Dedifferentiated amniotic fluid mesenchymal stem cell (primary cell): ENCODE measurements around the gene CACNA1I.

Source experiments
- DNase-seq: peaks from one replicate; pipeline ENCODE4 v3.0.0-alpha.2; 2016; ENCODE audit errors: extremely low spot score

The CACNA1I gene

DNA sequence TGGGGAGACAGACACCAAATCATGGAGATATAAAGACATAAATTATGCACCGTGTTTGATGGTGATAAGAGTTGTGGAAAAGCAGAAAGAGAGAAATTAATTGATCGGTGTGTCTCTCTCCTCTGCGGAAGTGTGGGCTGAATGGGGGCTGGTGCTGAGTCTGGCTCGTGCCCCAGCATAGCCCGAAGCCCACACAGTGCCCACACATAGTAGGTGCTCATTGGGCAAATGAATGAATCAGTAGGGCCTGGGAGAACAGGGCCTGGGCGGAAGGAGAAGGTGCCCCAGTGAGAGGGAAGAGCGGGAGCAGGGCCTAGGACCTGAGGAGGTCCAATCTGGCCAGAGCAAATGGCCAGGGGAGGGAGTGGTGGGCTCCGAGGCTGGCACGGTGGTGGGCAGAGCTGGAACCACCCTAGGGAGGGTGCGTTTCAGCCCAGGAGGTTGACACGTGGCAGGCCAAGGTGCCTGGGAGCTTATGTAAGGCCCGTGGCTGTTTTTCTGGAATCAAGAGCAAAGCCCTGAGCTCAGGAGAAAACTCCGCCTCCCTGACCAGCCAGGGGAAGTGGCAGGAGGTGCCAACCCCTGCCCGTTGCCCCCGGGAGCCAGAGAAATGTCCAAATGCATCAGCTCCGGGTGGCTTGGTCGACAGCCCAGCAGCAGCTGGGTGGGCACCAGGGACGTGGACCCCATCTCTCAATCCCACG, 2.1 kb upstream of the CACNA1I start:
- no peak for DNase-seq

DNA sequence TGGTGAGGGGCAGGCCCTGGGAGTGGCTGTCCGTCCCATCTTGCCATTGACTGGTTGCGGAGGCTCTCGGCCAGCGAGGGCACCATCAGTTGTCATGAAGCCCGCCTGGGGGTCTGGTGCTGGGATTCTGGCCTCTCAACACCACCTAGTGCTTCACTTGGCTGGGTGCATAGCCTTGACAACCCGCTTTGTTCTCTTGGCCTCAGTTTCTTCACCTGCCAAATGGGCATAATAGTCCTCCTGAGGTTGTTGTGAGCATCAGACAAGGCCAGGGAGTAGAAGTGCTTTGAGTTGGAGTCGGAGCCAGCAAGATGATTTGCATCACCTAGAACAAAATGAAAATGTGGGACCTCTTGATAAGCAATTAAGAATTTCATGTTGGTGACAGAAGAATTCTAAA, 1.5 kb upstream of the CACNA1I start:
- no peak for DNase-seq

DNA sequence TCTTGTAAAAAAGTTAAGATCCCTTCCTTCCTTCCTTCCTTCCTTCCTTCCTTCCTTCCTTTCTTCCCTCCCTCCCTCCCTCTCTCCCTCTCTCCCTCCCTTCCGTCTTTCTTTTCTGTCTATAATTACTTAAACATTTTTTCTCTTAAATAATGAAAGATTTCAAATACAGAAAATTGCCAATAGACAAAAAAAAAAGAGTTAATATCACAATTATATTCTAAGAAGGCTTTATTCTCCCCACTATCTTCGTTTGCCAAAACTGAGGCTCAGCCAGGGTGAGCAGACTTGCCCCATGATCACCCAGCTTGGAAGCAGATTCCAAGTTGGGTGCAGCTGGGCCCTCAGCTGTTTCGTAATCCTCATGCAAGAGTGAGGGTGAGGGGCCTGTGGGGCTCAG, 327 bp upstream of the CACNA1I start:
- DNase-seq: no peak

DNA sequence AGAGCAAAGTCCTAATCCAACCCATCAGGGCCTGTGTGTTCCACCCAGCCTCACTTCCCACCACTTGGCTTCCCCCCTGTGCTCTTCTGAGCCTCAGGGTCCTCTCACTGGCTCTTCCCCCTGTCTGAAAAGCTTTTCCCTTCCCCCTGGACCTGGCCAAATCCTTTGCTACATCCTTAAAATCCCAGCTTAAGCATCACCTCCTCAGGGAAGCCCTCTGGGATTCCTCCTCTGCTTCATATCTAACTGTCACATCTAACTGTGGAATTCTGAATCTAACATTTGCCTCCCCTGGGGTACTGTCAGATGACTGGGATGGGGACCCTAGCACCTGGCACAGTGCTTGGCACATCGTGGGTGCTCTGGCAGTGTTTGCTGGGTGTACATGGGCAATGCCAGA, 985 bp downstream of the CACNA1I start:
- DNase-seq: no peak

DNA sequence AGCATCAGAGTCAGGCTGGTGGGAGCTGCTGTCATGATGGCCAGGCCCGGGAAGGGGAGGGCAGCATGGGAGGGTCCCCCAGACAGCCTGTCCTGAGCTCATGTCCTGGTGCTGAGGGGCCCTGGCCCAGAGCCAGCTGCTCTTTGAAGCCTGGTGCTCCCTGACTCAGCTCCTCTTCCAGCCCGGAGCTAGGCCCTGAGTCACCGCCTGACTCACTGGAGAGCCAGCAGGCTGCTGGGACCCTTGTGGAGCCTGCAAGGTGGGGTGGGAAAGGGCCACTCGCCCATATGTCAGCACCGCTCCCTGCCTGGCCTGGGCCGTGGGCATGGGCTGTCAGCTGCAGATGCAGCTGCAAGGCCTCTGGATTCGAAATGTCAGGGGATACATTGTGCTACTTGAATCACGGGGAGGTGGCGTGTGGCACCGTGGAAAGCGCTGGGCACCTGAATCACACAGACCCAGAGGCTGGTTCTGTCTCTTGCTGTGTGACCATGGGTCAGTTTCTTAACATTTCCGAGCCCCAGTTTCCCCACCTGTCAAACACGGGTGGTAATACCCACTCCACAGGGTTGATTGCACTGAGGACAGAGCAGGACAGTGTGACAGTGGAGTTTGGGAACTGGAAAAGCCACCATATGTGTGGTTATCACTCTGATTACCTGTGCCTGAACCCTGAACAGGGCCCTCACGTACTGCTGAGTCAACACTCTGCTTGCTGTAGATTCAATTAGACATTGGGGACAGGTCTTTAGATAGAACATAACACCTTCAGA, 4.4 kb downstream of the CACNA1I start:
- DNase-seq: peak; percentile 28

DNA sequence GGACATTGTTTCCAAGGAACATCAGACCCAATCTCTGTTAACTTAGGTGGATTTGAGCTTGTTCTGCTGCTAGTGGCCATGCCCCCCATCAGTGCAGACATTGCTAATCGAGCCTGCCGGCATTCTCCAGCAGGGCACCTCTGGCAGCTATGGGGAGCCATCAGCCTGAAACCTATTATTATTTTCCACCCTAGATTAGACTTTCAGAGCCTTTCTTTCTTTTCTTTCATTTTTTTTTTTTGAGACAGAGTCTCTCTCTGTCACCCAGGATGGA, 4.9 kb downstream of the CACNA1I start:
- no peak for DNase-seq

DNA sequence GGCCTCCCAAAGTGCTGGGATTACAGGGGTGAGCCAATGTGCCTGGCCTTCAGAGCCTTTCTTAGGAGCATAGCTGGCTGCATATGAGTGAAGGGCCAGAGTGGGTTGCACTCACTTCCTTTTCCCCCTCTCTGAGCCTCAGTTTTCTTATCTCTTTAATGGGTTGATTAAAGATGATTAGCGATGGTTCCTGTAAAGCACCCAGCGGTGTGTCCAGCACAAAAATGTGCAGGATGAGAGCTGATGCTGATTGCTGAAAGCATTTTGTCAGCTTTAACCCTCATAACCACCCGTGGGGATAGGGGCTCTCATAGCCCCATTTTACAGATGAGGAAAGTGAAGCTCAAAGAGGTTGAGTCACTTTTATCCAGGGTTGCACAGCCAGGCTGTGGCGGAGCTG, 5.5 kb downstream of the CACNA1I start:
- DNase-seq: no peak

DNA sequence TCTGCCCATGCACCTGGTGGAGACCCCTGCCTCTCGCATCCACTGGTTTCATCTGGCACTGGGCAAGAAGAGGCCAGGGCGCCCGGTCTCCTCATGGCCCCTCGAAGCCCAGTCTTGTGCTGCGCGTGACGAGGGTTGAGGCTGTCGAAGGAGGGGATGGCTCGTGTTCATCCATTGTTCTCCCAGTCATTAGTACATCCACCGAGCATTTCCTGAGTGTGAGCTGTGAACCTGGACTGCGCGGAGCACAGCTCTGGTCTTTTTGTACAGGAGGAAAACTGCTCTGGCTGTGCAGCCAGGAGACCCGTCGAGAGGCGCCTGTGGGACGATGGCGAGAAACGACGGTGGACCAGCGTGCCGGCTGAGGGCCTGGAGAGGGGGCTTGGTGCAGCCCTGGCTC, 6.8 kb downstream of the CACNA1I start:
- DNase-seq: no peak

DNA sequence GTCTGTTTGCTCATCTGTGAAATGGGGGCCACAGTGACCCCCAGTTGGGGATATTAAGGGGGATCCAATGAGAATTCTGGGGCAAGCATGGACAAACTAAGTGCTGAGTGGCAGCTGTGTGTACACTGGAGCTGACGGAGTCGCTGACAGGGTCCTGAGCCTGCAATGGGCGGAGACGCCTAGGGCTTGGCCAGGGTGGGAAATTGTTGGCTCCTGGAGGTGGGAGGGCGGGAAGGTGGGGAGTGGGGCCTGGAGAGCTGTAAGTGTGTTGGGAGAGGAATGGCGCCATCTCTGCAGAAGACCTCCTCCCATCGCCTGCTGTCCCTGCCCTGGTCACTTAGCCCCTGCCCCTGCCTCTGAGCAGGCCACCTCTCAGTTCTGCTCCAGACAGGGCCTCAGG, 7.3 kb downstream of the CACNA1I start:
- no peak for DNase-seq

DNA sequence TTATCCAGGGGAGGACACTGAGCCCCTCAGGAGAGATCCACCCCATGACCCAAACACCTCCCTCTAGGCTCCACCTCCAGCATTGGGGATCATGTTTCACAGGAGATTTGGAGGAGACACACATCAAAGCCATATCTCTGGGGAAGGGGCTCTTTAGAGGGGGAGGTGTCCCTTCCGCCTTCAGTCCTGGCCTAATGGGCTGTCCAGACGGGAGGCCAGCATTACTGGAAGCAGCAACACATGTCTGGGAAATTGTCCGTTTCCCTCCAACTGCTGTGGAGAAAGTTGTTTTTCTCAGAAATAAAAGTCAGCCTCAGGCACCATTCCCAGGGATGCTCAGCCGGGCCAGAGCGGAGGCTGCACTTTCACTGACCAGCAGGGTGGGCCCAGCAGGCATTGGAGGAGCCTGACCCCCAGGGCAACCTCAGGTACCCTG, 9.5 kb downstream of the CACNA1I start:
- DNase-seq: no peak

DNA sequence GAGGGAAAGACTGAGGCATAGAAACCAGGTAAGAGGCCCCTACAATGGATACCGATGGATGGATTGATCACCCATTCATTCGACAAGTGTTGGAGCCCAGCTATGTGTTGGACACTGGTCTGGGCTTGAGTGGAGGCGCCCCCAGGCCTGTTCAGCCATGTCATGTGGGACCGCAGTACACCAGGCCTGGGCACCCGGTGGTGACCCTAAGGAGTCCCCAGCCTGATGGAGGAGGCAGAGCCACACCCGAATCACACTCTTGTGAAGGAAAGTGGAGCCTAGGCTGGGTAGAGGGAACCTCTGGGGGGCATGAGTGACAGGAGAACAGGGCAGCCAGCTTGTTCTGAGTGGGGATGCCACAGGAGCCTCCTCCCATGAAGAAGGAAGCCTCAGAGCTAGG, 10.2 kb downstream of the CACNA1I start:
- no peak for DNase-seq

DNA sequence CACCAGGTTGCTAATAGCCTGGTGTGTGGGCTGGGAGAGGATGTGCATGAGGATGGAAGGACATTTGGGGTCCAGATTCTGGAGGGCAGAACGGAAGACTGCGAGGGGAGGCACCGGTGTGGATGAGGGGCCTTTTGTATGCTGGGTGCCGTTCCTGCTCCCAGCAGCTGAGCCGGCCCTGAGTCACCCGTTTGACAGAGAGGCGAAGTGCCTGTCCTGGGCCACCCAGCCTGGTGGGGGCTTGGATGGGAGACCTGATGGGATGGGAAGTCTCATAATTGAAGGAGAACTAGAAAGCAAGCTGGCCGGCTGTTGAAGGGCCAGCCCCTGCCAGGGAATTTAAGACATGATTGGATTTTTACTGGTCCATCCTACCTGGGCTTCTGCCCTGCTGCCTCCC, 10.8 kb downstream of the CACNA1I start:
- DNase-seq: no peak

DNA sequence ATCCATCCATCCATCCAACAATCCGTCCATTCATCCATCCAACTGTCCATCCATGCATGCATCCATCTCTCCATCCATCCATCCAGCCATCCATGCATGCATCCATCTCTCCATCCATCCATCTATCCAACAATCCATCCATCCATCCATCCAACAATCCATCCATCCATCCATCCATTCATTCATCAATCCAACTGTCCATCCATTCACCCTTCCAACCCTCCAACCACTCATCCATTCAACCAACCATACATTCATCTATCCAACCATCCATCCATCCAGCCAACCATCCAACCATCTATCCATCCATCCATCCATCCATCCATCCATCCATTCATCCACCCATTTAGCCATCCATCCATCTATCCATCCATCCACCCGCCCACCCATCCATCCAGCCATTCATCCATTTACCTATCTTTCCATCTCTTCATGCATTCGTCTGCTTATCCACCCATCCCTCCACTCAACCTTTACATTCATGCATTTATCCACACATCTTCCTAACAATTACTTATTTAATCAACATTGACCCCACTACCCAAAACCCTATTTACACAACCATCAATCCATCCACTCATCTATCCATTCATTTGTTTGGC, 12.6 kb downstream of the CACNA1I start:
- no peak for DNase-seq

DNA sequence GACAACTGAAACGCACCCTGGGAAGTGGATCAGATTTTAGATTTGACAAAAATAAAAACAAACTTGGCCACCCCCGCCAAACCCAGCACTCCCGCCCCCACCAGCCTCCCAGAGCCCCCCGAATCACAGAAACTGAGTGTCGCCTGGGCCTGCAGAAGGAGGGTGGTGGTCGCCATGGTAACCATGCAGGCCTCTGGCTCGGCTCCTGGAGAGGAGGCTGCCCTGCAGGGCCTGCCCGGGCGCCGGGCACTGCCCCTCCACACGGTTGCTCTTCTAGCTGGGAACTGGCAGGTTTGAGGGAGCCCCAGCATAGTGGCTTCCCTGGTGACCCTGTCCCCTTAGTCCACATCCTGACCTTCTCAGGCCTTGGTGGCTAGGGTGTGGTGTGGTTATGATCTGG, 19.3 kb downstream of the CACNA1I start:
- DNase-seq: no peak

DNA sequence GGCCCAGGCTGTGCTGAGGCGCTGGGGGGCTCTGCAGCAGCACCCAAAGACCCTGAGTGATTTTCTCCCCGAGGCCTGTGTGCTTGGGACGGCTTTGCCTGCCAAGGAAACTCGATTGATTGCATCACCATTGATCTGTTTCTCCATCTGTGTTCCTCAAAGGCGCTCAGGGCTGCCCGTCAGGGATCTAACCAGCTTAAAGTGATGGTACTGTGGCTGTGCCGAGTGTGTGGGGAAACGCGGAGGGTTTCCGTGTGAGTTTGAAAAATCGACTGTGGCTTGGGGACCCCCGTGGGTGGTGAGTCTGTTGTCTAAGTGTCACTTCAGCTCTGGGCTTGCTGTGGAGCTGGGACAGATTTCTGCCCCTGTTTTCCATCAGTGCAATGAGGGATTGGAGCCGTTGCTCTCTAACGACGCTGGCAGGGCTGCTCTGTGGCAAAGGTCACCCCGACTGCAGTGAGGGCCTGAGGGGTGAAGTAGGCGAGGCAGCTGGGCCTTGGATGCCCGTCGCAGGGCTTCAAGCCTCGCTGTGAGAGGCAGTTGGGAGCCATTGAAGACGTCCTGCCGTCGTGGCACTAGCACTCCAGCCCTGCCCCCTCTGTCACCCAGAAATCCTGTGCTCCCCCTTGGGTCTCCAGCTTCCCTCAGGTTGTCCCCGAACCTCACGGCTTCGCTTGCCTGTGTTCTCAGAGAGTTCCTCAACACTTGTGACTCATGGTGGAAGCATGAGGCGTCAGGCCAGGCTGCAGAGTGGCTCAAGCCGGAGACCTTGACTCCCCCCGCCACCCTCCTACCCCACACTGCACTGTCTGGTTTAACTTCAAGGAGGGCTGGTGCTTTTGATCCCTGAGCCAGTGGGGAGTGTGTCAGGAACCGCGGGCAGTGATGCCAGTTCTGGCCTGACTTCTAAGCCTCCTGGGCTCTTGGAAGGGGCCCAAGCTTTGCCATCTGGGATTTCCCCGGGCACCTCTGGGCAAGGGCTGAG, 21.8 kb downstream of the CACNA1I start:
- peak; percentile 45 for DNase-seq

DNA sequence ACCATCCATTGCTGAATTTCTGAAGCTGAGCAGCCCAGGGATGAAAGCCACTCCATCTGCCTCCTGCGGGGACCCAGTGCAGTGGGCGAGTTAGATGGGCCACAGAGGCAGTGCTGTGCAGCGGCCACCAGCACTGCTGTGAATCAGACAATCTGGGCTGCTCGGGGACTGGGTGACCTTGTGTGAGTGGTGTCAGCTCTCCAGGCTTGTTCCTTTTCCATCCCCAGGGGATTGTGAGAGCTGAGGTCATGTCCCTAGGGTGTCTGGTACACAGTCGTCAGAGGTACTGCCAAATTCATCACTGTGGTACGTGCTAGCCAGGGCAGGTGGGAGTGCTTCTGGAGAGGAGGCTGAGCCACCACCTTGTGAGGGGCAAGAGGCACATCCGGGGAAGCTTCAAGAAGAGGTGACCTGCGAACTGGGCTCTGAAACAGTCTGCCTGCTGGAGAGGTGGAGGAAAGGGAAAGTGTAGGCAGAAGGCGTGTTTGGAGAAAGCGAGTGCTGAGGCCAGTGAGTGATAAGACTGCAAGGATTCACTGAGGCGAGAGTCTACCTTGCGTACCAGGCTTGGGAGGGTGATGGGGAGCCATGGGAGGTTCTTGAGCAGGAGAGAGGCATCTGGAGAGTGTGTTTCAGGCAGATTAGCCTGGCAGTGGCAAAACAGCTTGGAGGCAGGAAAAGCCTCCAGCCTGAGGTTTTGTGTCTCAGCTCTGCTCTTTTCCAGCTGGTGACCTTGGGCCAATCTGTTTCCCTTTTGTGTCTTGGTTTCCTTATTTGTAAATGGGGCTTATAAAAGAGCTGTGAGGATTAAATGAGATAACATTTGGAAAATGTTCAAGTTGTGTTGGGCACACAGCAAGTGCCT, 22.7 kb downstream of the CACNA1I start:
- DNase-seq: no peak

DNA sequence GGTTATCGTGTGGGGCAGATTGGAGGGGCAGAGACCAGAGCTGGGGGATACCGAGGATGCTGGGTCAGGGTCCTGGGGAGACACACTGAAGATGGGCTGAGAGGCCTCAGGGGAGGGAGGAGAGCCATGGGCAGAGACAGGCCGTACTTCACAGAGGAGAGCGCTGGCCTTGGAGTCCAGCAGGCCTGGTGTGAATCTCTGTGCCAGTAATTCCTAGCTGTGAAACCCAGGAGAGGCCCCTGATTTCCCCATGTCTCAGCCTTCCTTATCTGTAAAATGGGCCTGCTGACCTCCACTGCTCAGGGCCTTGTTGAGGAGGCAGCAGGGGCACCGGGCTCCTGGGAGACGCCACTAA, 23.4 kb downstream of the CACNA1I start:
- no peak for DNase-seq

DNA sequence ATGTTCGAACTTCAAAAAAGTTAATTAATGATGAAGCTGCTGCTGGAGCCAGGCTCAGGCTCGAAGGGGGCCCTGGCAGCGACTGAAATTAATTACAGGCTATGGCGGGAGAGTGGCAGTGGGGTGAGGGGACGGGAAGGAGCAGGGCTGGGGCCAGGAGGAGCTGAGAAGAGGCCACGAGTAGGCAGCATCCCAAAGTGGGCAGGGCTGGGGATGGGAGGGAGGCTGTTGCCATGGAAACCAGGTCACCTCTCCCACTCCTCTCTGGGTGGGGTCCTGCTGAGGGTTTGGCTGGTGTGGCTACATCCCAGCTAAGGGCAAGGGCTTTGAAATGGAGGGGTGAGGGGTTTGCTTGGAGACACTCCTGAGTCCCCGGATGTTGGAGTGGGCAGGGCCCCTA, 23.9 kb downstream of the CACNA1I start:
- no peak for DNase-seq

DNA sequence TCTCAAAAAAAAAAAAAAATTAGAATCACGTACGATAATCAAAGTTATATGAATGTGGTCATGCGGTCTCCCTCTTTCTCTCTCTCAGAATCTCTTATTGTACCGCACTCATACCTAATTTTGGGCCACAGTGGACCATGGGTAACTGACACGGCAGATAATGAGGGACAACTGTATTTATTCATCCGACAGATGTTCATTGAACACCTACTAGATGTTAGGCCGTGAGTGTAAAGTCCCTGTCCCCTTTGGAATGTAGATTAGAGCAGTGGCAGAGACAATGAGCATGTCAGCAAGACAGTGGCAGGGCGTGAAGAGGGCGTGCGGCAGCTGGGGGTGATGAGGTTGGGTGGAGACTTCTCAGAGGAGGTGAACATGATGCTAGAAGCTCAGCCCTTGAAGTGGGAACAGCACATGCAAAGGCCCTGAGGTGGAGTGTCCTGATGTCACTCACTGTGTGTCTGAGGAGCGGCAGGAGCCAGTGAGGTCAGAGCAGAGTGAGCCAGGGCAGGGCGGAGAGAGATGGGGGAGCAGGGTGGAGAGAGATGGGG, 25.1 kb downstream of the CACNA1I start:
- DNase-seq: no peak

DNA sequence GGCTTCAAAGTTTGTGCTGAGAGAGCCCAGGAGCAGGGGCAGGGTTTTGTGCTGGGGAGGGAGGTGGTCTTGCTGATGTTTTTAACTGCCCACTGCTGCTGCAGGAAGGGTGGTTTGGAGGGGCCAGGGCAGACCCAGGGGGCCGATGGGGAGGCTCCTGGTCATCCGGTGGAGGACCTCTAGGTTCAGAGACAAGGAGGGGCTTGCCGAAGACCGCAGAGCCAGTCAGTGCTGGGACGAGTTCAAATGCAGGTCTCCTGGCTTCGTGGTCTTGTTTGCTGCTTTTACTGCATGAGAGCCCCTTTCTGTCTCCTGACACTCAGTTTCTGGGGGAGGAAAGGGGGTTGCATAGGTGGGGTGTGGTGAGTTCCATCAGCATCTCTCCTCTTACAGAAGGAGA, 26.0 kb downstream of the CACNA1I start:
- no peak for DNase-seq
